K562 (cell line): ENCODE results near the gene MICAL2. TPM values are rescaled to one million over a fixed set of nuclear protein-coding genes. Genes with fewer than 3 reads are reported as not detected.

ENCODE experiments used
- BRCA1 ChIP-seq, 2 experiments: fragments of 450-650 bp in 1 of 2; sonication (generic) in 1 of 2; formaldehyde crosslinking in 1 of 2; IDR thresholded peaks; 2 replicates each; pipeline versions ENCODE4 v1.5.0 to v1.6.1; 2017 to 2020; ENCODE audit warnings: mild to moderate bottlenecking in 1 of 2, missing genetic modification reagents in 1 of 2
- CBX8 ChIP-seq: fragments of 200-600 bp; sonication (generic); IDR thresholded peaks from 2 replicates; pipeline ENCODE4 v1.6.1; 2012; ENCODE audit warnings: borderline replicate concordance, mixed run types, low read depth, mild to moderate bottlenecking, moderate library complexity, mixed read lengths, low read length, control low read depth, inconsistent platforms; ENCODE audit not compliant: poor library complexity, severe bottlenecking; ENCODE audit errors: extremely low read depth
- DDX20 ChIP-seq: fragments of 450-650 bp; IDR thresholded peaks from 2 replicates; pipeline ENCODE4 v1.6.1; 2016; ENCODE audit warnings: missing genetic modification characterization, low read depth, mild to moderate bottlenecking, missing compliant biosample characterization, moderate library complexity
- HDAC3 ChIP-seq: fragments of 450-650 bp; IDR thresholded peaks from 2 replicates; pipeline ENCODE4 v1.6.1; 2018; ENCODE audit warnings: borderline replicate concordance, mild to moderate bottlenecking, moderate library complexity; ENCODE audit not compliant: partially characterized antibody
- JUND ChIP-seq, 2 experiments: IDR thresholded peaks; 2 replicates in 1 of 2; 3 replicates in 1 of 2; pipeline ENCODE4 v1.6.1; 2011; ENCODE audit warnings: borderline replicate concordance in 2 of 2, low read depth in 2 of 2, low read length in 2 of 2, improper control_type of control experiment in 1 of 2, missing biosample characterization in 1 of 2, missing genetic modification characterization in 1 of 2, missing genetic modification reagents in 1 of 2
- NCOR1 ChIP-seq: fragments of 450-650 bp; IDR thresholded peaks from 2 replicates; pipeline ENCODE4 v1.6.1; 2016; ENCODE audit warnings: mild to moderate bottlenecking, moderate library complexity
- NFRKB ChIP-seq: fragments of 450-650 bp; IDR thresholded peaks from 2 replicates; pipeline ENCODE4 v1.6.1; 2016; ENCODE audit warnings: low read depth
- RBM34 ChIP-seq: fragments of 200-400 bp; formaldehyde crosslinking; IDR thresholded peaks from 2 replicates; pipeline ENCODE4 v1.6.1; 2018; ENCODE audit warnings: low read length, borderline replicate concordance; ENCODE audit not compliant: insufficient read depth
- RFX1 ChIP-seq: fragments of 450-650 bp; IDR thresholded peaks from 2 replicates; pipeline ENCODE4 v1.6.1; 2016; ENCODE audit warnings: mild to moderate bottlenecking, moderate library complexity
- RNF219 ChIP-seq: fragments of 250-450 bp; sonication (Bioruptor Pico); IDR thresholded peaks from 2 replicates; pipeline ENCODE4 v1.5.0; 2022; ENCODE audit warnings: mild to moderate bottlenecking
- SP1 ChIP-seq: sonication (generic); formaldehyde crosslinking; IDR thresholded peaks from 2 replicates; pipeline ENCODE4 v1.8.1; 2022; ENCODE audit warnings: mild to moderate bottlenecking, missing genetic modification reagents
- ZNF551 ChIP-seq: fragments of 250-450 bp; sonication (Bioruptor Pico); IDR thresholded peaks from 2 replicates; pipeline ENCODE4 v1.5.0; 2021; ENCODE audit warnings: mild to moderate bottlenecking, moderate library complexity
- ZNF592 ChIP-seq: fragments of 450-650 bp; IDR thresholded peaks from 2 replicates; pipeline ENCODE4 v1.6.1; 2017; ENCODE audit warnings: antibody characterized with exemption, mild to moderate bottlenecking
- polyA plus RNA-seq, 8 experiments: library from polyadenylated mRNA; depleted of rRNA in 4 of 8; stranded (reverse) in 5 of 8; unstranded in 3 of 8; fragments of >200 nt; fragmentation: Nextera tagmentation in 2 of 8; fragmentation: Illumina TruSeq in 1 of 8; extraction: Ambion mirVana in 2 of 8; extraction: Trizol in 1 of 8; gene quantifications; 2 replicates each; pipeline versions ENCODE4 v1.2.1 to v1.2.3, GENCODE V29; 2011 to 2014; ENCODE audit warnings: inconsistent platforms in 1 of 8, missing spikeins in 1 of 8
- total RNA-seq, 7 experiments: library from RNA; depleted of rRNA in 6 of 7; stranded (reverse); fragments of >200 nt in 6 of 7; fragmentation: Illumina TruSeq in 2 of 7; extraction: Trizol in 2 of 7; gene quantifications; 2 replicates each; pipeline versions ENCODE4 v1.2.1 to v1.2.3, GENCODE V29; 2011 to 2021; ENCODE audit warnings: low replicate concordance in 1 of 7
- TF ChIP-seq, protein P1 (sequence below): sonication (generic); formaldehyde crosslinking; IDR thresholded peaks from 2 replicates; pipeline ENCODE4 v1.8.0; 2022; ENCODE audit warnings: missing genetic modification reagents, mild to moderate bottlenecking, borderline replicate concordance

MICAL2 gene
- total and polyA plus RNA-seq, 9 of the 15 experiments (the other 6 are each of a cell fraction or from before 2014, with no cell fraction given): 4.7 to 64.2 (median 33.6) TPM

DNA sequence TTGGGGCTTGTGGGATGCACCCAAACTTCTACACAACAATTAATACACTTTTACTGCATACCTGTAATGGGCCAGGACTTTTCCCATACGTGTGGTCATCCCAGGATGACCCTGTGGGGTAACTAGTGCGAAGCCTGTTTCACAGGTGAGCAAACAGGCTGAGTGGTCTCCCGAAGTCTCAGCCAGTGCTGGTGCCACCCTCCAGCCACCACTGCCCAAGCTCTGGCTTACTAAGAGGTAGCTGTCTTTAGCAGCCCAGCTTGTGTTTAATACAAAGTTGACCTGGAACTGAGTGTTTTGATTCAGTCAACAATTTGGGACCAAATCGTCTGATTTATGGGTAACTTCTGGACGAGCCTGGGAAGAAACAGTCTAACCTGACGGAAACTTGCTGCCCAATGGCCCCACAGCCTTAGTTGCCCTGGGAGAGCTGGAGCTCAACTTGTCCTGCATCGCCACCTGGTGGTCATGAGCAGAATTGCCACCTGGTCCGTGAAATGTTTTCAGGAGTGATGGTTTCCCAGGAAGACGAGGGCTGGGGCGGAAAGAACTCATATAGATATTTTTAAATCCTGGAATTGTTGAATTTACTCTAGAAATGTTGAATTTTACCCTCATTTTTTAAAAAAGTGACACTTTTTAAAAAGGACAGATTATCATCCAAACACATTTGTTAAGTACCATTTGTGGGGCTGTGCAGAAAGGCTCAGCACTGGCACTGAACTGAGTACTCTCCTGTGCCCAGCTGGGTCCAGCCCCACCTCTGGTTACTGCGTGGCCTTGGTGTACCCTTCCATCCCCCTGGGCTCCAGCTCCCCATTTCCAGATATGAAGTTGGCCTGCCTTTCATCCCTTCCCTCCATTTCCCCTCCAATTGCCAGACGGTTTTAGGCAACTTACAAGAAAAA, 171.4 kb downstream of the MICAL2 start (continued):
- TF ChIP-seq CBX8: no peak
- TF ChIP-seq RFX1: no peak; the same call in 1 of the 2 replicates
- no peak for TF ChIP-seq RBM34
- TF ChIP-seq HDAC3: no peak
- TF ChIP-seq, protein P1, sequence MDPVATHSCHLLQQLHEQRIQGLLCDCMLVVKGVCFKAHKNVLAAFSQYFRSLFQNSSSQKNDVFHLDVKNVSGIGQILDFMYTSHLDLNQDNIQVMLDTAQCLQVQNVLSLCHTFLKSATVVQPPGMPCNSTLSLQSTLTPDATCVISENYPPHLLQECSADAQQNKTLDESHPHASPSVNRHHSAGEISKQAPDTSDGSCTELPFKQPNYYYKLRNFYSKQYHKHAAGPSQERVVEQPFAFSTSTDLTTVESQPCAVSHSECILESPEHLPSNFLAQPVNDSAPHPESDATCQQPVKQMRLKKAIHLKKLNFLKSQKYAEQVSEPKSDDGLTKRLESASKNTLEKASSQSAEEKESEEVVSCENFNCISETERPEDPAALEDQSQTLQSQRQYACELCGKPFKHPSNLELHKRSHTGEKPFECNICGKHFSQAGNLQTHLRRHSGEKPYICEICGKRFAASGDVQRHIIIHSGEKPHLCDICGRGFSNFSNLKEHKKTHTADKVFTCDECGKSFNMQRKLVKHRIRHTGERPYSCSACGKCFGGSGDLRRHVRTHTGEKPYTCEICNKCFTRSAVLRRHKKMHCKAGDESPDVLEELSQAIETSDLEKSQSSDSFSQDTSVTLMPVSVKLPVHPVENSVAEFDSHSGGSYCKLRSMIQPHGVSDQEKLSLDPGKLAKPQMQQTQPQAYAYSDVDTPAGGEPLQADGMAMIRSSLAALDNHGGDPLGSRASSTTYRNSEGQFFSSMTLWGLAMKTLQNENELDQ (CRISPR knock-in tag): no peak
- TF ChIP-seq JUND (IDR thresholded peaks at IDR 0.05; ENCODE audit: borderline replicate concordance, low read depth, low read length): 0 out of 2 replicates have a peak, but pooled peaks have one; percentile 36
- TF ChIP-seq JUND (tag; IDR thresholded peaks at IDR 0.05; ENCODE audit: borderline replicate concordance, low read depth, low read length): no peak; the same call in 2 of the 3 replicates
- peak; percentile 30; the same call in 1 of the 2 replicates for TF ChIP-seq SP1 (CRISPR knock-in tag)
- no peak for TF ChIP-seq NFRKB
- TF ChIP-seq RNF219 (CRISPR knock-in tag): no peak
- TF ChIP-seq ZNF551: no peak
- no peak for TF ChIP-seq BRCA1 (IDR thresholded peaks at IDR 0.05)
- TF ChIP-seq BRCA1 (CRISPR knock-in tag; IDR thresholded peaks at IDR 0.05): no peak
- TF ChIP-seq NCOR1: no peak
- peak; percentile 58; the same call in 1 of the 2 replicates for TF ChIP-seq ZNF592
- TF ChIP-seq DDX20 (tag): no peak
